B cell (primary cell): ENCODE data around the gene TPP1. TPM values are rescaled to one million over a fixed set of nuclear protein-coding genes. Genes with fewer than 3 reads are reported as not detected.
A peak's percentile ranks its signal among the peaks of the same experiment; 100 is the strongest.

Experiments
- ATAC-seq: fragments of 200-7000 bp; cut with Tn5 transposase; one replicate; pipeline ENCODE4 v1.10.0; 2021; ENCODE audit warnings: low read depth, mild to moderate bottlenecking, moderate number of reproducible peaks, moderate library complexity
- CTCF ChIA-PET: fragments of 350-600 bp; sonication (Branson Sonifier 250); formaldehyde crosslinking; loops from one replicate; lab custom pipeline; 2021; ENCODE audit warnings: antibody characterized with exemption, inconsistent platforms; lab: Charles Lee
- POLR2A ChIA-PET: fragments of 350-600 bp; sonication (Branson Sonifier 250); formaldehyde crosslinking; loops from one replicate; lab custom pipeline; 2021; ENCODE audit warnings: antibody characterized with exemption; lab: Charles Lee
- DNase-seq: peaks from one replicate; pipeline ENCODE4 v3.0.0; 2013
- H2AFZ ChIP-seq: 2 replicates; pipeline ENCODE4 v1.6.1; 2012; ENCODE audit warnings: mild to moderate bottlenecking, low read depth, low read length; ENCODE audit not compliant: insufficient read depth, poor library complexity, severe bottlenecking
- H3K27ac ChIP-seq, 2 donors: 1 replicate in 1 of 2; 2 replicates in 1 of 2; pipeline ENCODE4 v1.5.1; 2012 to 2013; ENCODE audit warnings: low read length in 2 of 2, mild to moderate bottlenecking in 2 of 2, moderate library complexity in 1 of 2
- H3K27me3 ChIP-seq, 4 experiments: fragments of 200-600 bp in 1 of 4; sonication (generic) in 1 of 4; replicated peaks in 1 of 4; 1 replicate in 2 of 4; 2 replicates in 2 of 4; pipeline versions ENCODE4 v1.6.1 to v1.7.0; 2013 to 2016; ENCODE audit warnings: low read length in 3 of 4, mild to moderate bottlenecking in 2 of 4, mixed read lengths in 1 of 4, moderate library complexity in 1 of 4; ENCODE audit not compliant: insufficient read depth in 4 of 4, control insufficient read depth in 3 of 4; ENCODE audit errors: control extremely low read depth in 1 of 4
- H3K36me3 ChIP-seq, 2 experiments: replicated peaks in 1 of 2; 1 replicate in 1 of 2; 2 replicates in 1 of 2; pipeline versions ENCODE4 v1.6.1 to v1.7.1; 2013; ENCODE audit warnings: low read length in 1 of 2; ENCODE audit not compliant: insufficient read depth in 2 of 2, control insufficient read depth in 1 of 2; ENCODE audit errors: control extremely low read depth in 1 of 2, extremely low read depth in 1 of 2
- H3K4me1 ChIP-seq, 2 donors: fragments of 200-600 bp in 1 of 2; sonication (generic) in 1 of 2; 1 replicate in 1 of 2; 2 replicates in 1 of 2; pipeline versions ENCODE4 v1.5.1 to v1.6.1; 2013 to 2017; ENCODE audit warnings: low read length in 2 of 2; ENCODE audit not compliant: control insufficient read depth in 2 of 2, insufficient read depth in 2 of 2
- H3K4me2 ChIP-seq: replicated peaks from 2 replicates; pipeline ENCODE3; 2012; ENCODE audit warnings: mild to moderate bottlenecking, low read depth, low read length; ENCODE audit not compliant: poor library complexity, severe bottlenecking
- H3K4me3 ChIP-seq, 5 experiments: fragments of 200-600 bp in 1 of 5; sonication (generic) in 1 of 5; 1 replicate in 3 of 5; 2 replicates in 2 of 5; pipeline versions ENCODE4 v1.5.1 to v1.7.0; 2011 to 2016; ENCODE audit warnings: low read length in 4 of 5, mild to moderate bottlenecking in 4 of 5, low read depth in 2 of 5, control low read depth in 1 of 5, moderate library complexity in 1 of 5; ENCODE audit not compliant: insufficient read depth in 1 of 5; ENCODE audit errors: control extremely low read depth in 1 of 5, extremely low read depth in 1 of 5
- H3K79me2 ChIP-seq: fragments of 200-600 bp; sonication (generic); one replicate; pipeline ENCODE4 v1.6.0; 2016; ENCODE audit warnings: low read length; ENCODE audit not compliant: control insufficient read depth, insufficient read depth
- H3K9ac ChIP-seq: fragments of 200-600 bp; sonication (generic); 2 replicates; pipeline ENCODE4 v1.6.1; 2017; ENCODE audit warnings: mild to moderate bottlenecking, low read length, moderate library complexity
- H3K9me3 ChIP-seq, 3 donors: one replicate each; pipeline versions ENCODE4 v1.6.1 to v1.7.1; 2013; ENCODE audit warnings: low read length in 2 of 3; ENCODE audit not compliant: control insufficient read depth in 2 of 3, insufficient read depth in 1 of 3; ENCODE audit errors: control extremely low read depth in 1 of 3
- H4K20me1 ChIP-seq: 2 replicates; pipeline ENCODE4 v1.6.0; 2012; ENCODE audit warnings: mild to moderate bottlenecking, low read length; ENCODE audit not compliant: insufficient read depth, control insufficient read depth, poor library complexity, severe bottlenecking
- H3K27ac Mint-ChIP-seq: one replicate; pipeline ENCODE4 v1.8.0; 2021; ENCODE audit warnings: mixed read lengths
- H3K27me3 Mint-ChIP-seq: one replicate; pipeline ENCODE4 v1.8.0; 2021; ENCODE audit warnings: mixed read lengths
- H3K4me1 Mint-ChIP-seq: one replicate; pipeline ENCODE4 v1.8.0; 2021; ENCODE audit warnings: mixed read lengths
- H3K4me3 Mint-ChIP-seq: one replicate; pipeline ENCODE4 v1.8.0; 2021; ENCODE audit warnings: mixed read lengths
- H3K9me3 Mint-ChIP-seq: one replicate; pipeline ENCODE4 v1.8.0; 2022; ENCODE audit warnings: mixed read lengths; ENCODE audit not compliant: insufficient read depth
- EZH2 ChIP-seq: IDR thresholded peaks from 2 replicates; pipeline ENCODE4 v1.6.1; 2012; ENCODE audit warnings: borderline replicate concordance, low read depth, mild to moderate bottlenecking, moderate library complexity, low read length; ENCODE audit not compliant: insufficient read depth, poor library complexity, severe bottlenecking
- WGBS: methylation state at CpG from one replicate; pipeline ENCODE4 v1.1.5; 2013; ENCODE audit warnings: missing lambda C conversion rate; ENCODE audit not compliant: insufficient coverage; 5-methylcytosine and 5-hydroxymethylcytosine counted together
- intact Hi-C: fragments of 100-400 bp; cut with micrococcal nuclease; formaldehyde crosslinking; loops from one replicate; pipeline ENCODE4 v1.10.0; 2022
- polyA plus RNA-seq: library from polyadenylated mRNA; depleted of rRNA; stranded (reverse); fragments of >200 nt; gene quantifications from 2 replicates; pipeline ENCODE4 v1.2.3, GENCODE V29; 2012
- total RNA-seq, 2 donors: library from RNA; stranded (reverse); fragments of 120-200 nt in 1 of 2; gene quantifications; 1 replicate in 1 of 2; 2 replicates in 1 of 2; pipeline versions ENCODE4 v1.2.3 to v1.2.4, GENCODE V29; 2013 to 2022
- TF ChIP-seq, protein P1 (sequence below): fragments of 200-600 bp; IDR thresholded peaks from one replicate; pipeline ENCODE4 v1.8.0; 2022; ENCODE audit warnings: antibody characterized with exemption, mild to moderate bottlenecking

TPP1 gene
- total and polyA plus RNA-seq, 2 donors (not counting 1 experiment from before 2014, with no cell fraction given) = 133 to 191 TPM

GRCh38 chr11:6646918-6647679 lies 27.9 kb upstream of the TPP1 start:
- Histone ChIP-seq H3K4me1 (peaks cover 44 to 52% of the 10 kb centered on the region in 2 donors), H3K9me3 (no peaks in the 10 kb centered on the region), H3K27me3 (no peaks in the 10 kb centered on the region), H3K36me3 (no peaks in the 10 kb centered on the region), H3K4me2 (peak overlapping the region; percentile 71), H3K9ac (peak overlapping the region; percentile 18), H3K79me2 (no peaks in the 10 kb centered on the region), H4K20me1 (no peaks in the 10 kb centered on the region), H3K4me3 (peak overlapping the region in 4 of 5 experiments; percentile 5 to 26 (median 16)), H2AFZ (peak overlapping the region; percentile 69), H3K27ac (peak overlapping the region; percentile 63 to 78)
- TF ChIP-seq EZH2 = no peak
- TF ChIP-seq, protein P1, sequence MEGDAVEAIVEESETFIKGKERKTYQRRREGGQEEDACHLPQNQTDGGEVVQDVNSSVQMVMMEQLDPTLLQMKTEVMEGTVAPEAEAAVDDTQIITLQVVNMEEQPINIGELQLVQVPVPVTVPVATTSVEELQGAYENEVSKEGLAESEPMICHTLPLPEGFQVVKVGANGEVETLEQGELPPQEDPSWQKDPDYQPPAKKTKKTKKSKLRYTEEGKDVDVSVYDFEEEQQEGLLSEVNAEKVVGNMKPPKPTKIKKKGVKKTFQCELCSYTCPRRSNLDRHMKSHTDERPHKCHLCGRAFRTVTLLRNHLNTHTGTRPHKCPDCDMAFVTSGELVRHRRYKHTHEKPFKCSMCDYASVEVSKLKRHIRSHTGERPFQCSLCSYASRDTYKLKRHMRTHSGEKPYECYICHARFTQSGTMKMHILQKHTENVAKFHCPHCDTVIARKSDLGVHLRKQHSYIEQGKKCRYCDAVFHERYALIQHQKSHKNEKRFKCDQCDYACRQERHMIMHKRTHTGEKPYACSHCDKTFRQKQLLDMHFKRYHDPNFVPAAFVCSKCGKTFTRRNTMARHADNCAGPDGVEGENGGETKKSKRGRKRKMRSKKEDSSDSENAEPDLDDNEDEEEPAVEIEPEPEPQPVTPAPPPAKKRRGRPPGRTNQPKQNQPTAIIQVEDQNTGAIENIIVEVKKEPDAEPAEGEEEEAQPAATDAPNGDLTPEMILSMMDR = no peak
- ATAC-seq (peak; percentile 74), DNase-seq (peak; percentile 72)
- no peaks in the 10 kb centered on the region for H3K9me3 Mint-ChIP-seq
- WGBS = 14% methylated on average over 5 of the region's 9 CpGs
- no peak overlapping the region for H3K4me3 Mint-ChIP-seq
- no peaks in the 10 kb centered on the region for H3K4me1 Mint-ChIP-seq
- ChIA-PET POLR2A (interaction anchor here (0.6 to 1.2 kb wide), 5 partner anchors 29 to 116 kb away, joined by 3 to 9 read pairs (median 4); partner anchors contain the start of genes MRPL17 and TPP1), CTCF (interaction anchor here (0.5 to 1.6 kb wide), 7 partner anchors 13 to 116 kb away, joined by 3 to 5 read pairs (median 4); partner anchors contain the start of genes TAF10 and TPP1)
- intact Hi-C loops = loop anchor here (2.0 to 5.0 kb wide), 2 partner anchors 28 to 35 kb away; partner anchors contain the start of genes MRPL17 and TPP1
- no peaks in the 10 kb centered on the region for H3K27me3 Mint-ChIP-seq
- no peak overlapping the region for H3K27ac Mint-ChIP-seq

GRCh38 chr11:6646576-6646917 lies 27.3 kb upstream of the TPP1 start:
- peak overlapping the region; percentile 63 to 78 for H3K27ac ChIP-seq
- H3K79me2 ChIP-seq = no peaks in the 10 kb centered on the region
- no peak overlapping the region for H3K27ac Mint-ChIP-seq
- ATAC-seq (no peak), DNase-seq (no peak)
- no peaks in the 10 kb centered on the region for H4K20me1 ChIP-seq
- no peak overlapping the region for H3K4me3 Mint-ChIP-seq
- peaks cover 44 to 52% of the 10 kb centered on the region in 2 donors for H3K4me1 ChIP-seq
- TF ChIP-seq EZH2 = no peak
- TF ChIP-seq, protein P1 = no peak
- H3K27me3 ChIP-seq = no peaks in the 10 kb centered on the region
- H3K9me3 Mint-ChIP-seq = no peaks in the 10 kb centered on the region
- peak overlapping the region in 4 of 5 experiments; percentile 5 to 26 (median 16) for H3K4me3 ChIP-seq
- ChIA-PET CTCF (interaction anchor here (0.5 to 1.6 kb wide), 6 partner anchors 14 to 116 kb away, joined by 3 to 5 read pairs (median 4); partner anchors contain the start of genes TAF10 and TPP1), POLR2A (interaction anchor here (0.6 to 1.2 kb wide), 5 partner anchors 28 to 115 kb away, joined by 3 to 9 read pairs (median 4); partner anchors contain the start of genes MRPL17 and TPP1)
- WGBS = 43% methylated on average over 2 of the region's 3 CpGs
- H3K9me3 ChIP-seq = no peaks in the 10 kb centered on the region
- no peaks in the 10 kb centered on the region for H3K4me1 Mint-ChIP-seq
- H3K36me3 ChIP-seq = no peaks in the 10 kb centered on the region
- peak overlapping the region; percentile 69 for H2AFZ ChIP-seq
- H3K27me3 Mint-ChIP-seq = no peaks in the 10 kb centered on the region
- intact Hi-C loops = loop anchor here (2.0 to 5.0 kb wide), 2 partner anchors 28 to 36 kb away; partner anchors contain the start of genes MRPL17 and TPP1
- peak overlapping the region; percentile 71 for H3K4me2 ChIP-seq
- H3K9ac ChIP-seq = peak overlapping the region; percentile 18
